A549 (cell line): ENCODE measurements around the gene UGT1A9. TPM values are rescaled to one million over a fixed set of nuclear protein-coding genes. Genes with fewer than 3 reads are reported as not detected.
A peak's percentile ranks its signal among the peaks of the same experiment; 100 is the strongest.

ENCODE experiments used
- ATAC-seq, 2 experiments: fragments of 200-7000 bp in 1 of 2; fragments of >200 bp in 1 of 2; cut with Nextera tagmentation in 1 of 2; cut with Tn5 transposase in 1 of 2; 3 replicates each; pipeline versions ENCODE4 v1.8.0 to v1.9.1; 2018 to 2020; ENCODE audit warnings: mild to moderate bottlenecking in 1 of 2, moderate library complexity in 1 of 2
- CTCF ChIA-PET: fragments of 300-600 bp; sonication (Branson Sonifier 250); formaldehyde crosslinking; extraction: SDS; loops from one replicate; lab custom pipeline; 2021; ENCODE audit warnings: antibody characterized with exemption, inconsistent platforms; lab: Yijun Ruan, JAX
- POLR2A ChIA-PET: fragments of 350-600 bp; formaldehyde crosslinking; extraction: SDS; loops from one replicate; lab custom pipeline; 2021; ENCODE audit warnings: antibody characterized with exemption, inconsistent platforms; lab: Yijun Ruan, JAX
- DNase-seq, 2 experiments: peaks; one replicate each; pipeline versions ENCODE4 v3.0.0 to v3.0.0-alpha.2; 2011 to 2016; ENCODE audit warnings: low read depth in 1 of 2, low spot score in 1 of 2
- FAIRE-seq: peaks from 2 replicates; lab custom pipeline; 2011; peaks lifted over from hg19 to GRCh38; lab: Jason Lieb, UNC
- H3K27ac ChIP-seq, 2 experiments: fragments of >200 bp; sonication (Bioruptor Twin); formaldehyde crosslinking; 3 replicates each; pipeline ENCODE4 v1.5.1; 2016 to 2017
- H3K4me1 ChIP-seq: fragments of >200 bp; sonication (Bioruptor Twin); formaldehyde crosslinking; 3 replicates; pipeline ENCODE4 v1.6.1; 2016
- H3K4me2 ChIP-seq: fragments of >200 bp; sonication (Bioruptor Twin); formaldehyde crosslinking; 3 replicates; pipeline ENCODE4 v1.6.1; 2016
- H3K4me3 ChIP-seq: fragments of >200 bp; sonication (Bioruptor Twin); formaldehyde crosslinking; 3 replicates; pipeline ENCODE4 v1.5.1; 2016
- H3K9me3 ChIP-seq: fragments of >200 bp; sonication (Bioruptor Twin); formaldehyde crosslinking; 3 replicates; pipeline ENCODE4 v1.6.1; 2016
- CHD4 ChIP-seq: fragments of 200-600 bp; sonication (generic); IDR thresholded peaks from 2 replicates; pipeline ENCODE4 v1.6.1; 2016; ENCODE audit warnings: antibody characterized with exemption, mild to moderate bottlenecking, borderline replicate concordance
- E2F6 ChIP-seq: IDR thresholded peaks from 2 replicates; pipeline ENCODE4 v1.6.1; 2012; ENCODE audit warnings: low read depth, borderline replicate concordance
- EHMT2 ChIP-seq: fragments of 200-600 bp; sonication (generic); IDR thresholded peaks from 2 replicates; pipeline ENCODE4 v1.6.1; 2016; ENCODE audit warnings: antibody characterized with exemption, low read depth, mild to moderate bottlenecking, moderate library complexity
- ELK1 ChIP-seq: fragments of 150-350 bp; IDR thresholded peaks from 2 replicates; pipeline ENCODE4 v1.6.1; 2014; ENCODE audit warnings: low read depth, mild to moderate bottlenecking, low read length
- ESRRA ChIP-seq: fragments of 150-350 bp; IDR thresholded peaks from 2 replicates; pipeline ENCODE4 v1.6.1; 2014; ENCODE audit warnings: mild to moderate bottlenecking, low read length, borderline replicate concordance
- FOXS1 ChIP-seq: fragments of 250-450 bp; sonication (Bioruptor Pico); IDR thresholded peaks from 2 replicates; pipeline ENCODE4 v1.5.0; 2020; ENCODE audit warnings: mild to moderate bottlenecking, moderate library complexity
- HDAC2 ChIP-seq: fragments of 200-600 bp; sonication (generic); IDR thresholded peaks from 2 replicates; pipeline ENCODE4 v1.6.1; 2016
- HEYL ChIP-seq: fragments of 250-450 bp; sonication (Bioruptor Pico); IDR thresholded peaks from 2 replicates; pipeline ENCODE4 v1.8.0; 2021; ENCODE audit warnings: mild to moderate bottlenecking, moderate library complexity
- HMGXB4 ChIP-seq: fragments of 250-450 bp; sonication (Bioruptor Pico); IDR thresholded peaks from 2 replicates; pipeline ENCODE4 v1.5.0; 2021; ENCODE audit warnings: mild to moderate bottlenecking, moderate library complexity, borderline replicate concordance
- HOXA7 ChIP-seq: fragments of 250-450 bp; sonication (Bioruptor Pico); IDR thresholded peaks from 2 replicates; pipeline ENCODE4 v1.5.0; 2020; ENCODE audit warnings: mild to moderate bottlenecking, moderate library complexity
- JUN ChIP-seq, 2 experiments: fragments of >200 bp; sonication (Bioruptor Twin); formaldehyde crosslinking; IDR thresholded peaks; 2 replicates in 1 of 2; 3 replicates in 1 of 2; pipeline ENCODE4 v1.6.1; 2016 to 2017
- KDM1A ChIP-seq: fragments of 200-600 bp; sonication (generic); IDR thresholded peaks from 2 replicates; pipeline ENCODE4 v1.6.1; 2016; ENCODE audit warnings: low read depth, mild to moderate bottlenecking
- MYC ChIP-seq: IDR thresholded peaks from 2 replicates; pipeline ENCODE4 v1.6.1; 2012; ENCODE audit warnings: mild to moderate bottlenecking, inconsistent platforms, low read length, improper control_type of control experiment, borderline replicate concordance
- NPAS2 ChIP-seq: fragments of 250-450 bp; sonication (Bioruptor Pico); IDR thresholded peaks from 2 replicates; pipeline ENCODE4 v1.8.0; 2022; ENCODE audit warnings: mild to moderate bottlenecking, moderate library complexity, borderline replicate concordance
- PBX3 ChIP-seq: IDR thresholded peaks from 2 replicates; pipeline ENCODE4 v1.6.1; 2012
- RNF2 ChIP-seq: fragments of 200-600 bp; sonication (generic); IDR thresholded peaks from 2 replicates; pipeline ENCODE4 v1.6.1; 2016; ENCODE audit warnings: low read depth, mild to moderate bottlenecking, antibody characterized with exemption, moderate library complexity, borderline replicate concordance
- SREBF2 ChIP-seq: fragments of 450-650 bp; IDR thresholded peaks from 2 replicates; pipeline ENCODE4 v1.6.1; 2014; ENCODE audit warnings: mild to moderate bottlenecking, moderate library complexity
- USF2 ChIP-seq: fragments of 450-650 bp; IDR thresholded peaks from 2 replicates; pipeline ENCODE4 v1.6.1; 2014; ENCODE audit warnings: antibody characterized with exemption
- ZNF302 ChIP-seq: fragments of 250-450 bp; sonication (Bioruptor Pico); IDR thresholded peaks from 2 replicates; pipeline ENCODE4 v1.9.0; 2021; ENCODE audit warnings: inconsistent platforms, mild to moderate bottlenecking, moderate library complexity
- ZSCAN20 ChIP-seq: fragments of 250-450 bp; sonication (Bioruptor Pico); IDR thresholded peaks from 2 replicates; pipeline ENCODE4 v1.8.0; 2022; ENCODE audit warnings: mild to moderate bottlenecking, moderate library complexity
- WGBS: methylation state at CpG from one replicate; pipeline ENCODE4 v1.1.6; 2017; ENCODE audit errors: missing lambda C conversion rate; 5-methylcytosine and 5-hydroxymethylcytosine counted together
- polyA plus RNA-seq, 4 experiments: library from polyadenylated mRNA; depleted of rRNA in 3 of 4; stranded (reverse); fragments of >200 nt; fragmentation: RNase III in 1 of 4; extraction: RNeasy Plus Mini Kit Qiagen cat#74134 plus additional on column Dnase treatment in 1 of 4; gene quantifications; 2 replicates in 3 of 4; 3 replicates in 1 of 4; pipeline ENCODE4 v1.2.3, GENCODE V29; 2011 to 2017

Gene UGT1A9
- polyA plus RNA-seq, 2 of the 4 experiments (the other 2 are of a cell fraction) = 11.0 to 13.1 TPM

- FAIRE-seq (no peak), ATAC-seq (no peak), DNase-seq (no peak)
- Histone ChIP-seq H3K4me3 (no peak overlapping the region), H3K4me1 (peaks cover 19% of the 10 kb centered on the region), H3K4me2 (no peak overlapping the region), H3K27ac (peak overlapping the region in 1 of 2 experiments; percentile 28; a peak in 3 of 6 replicates), H3K9me3 (no peaks in the 10 kb centered on the region)
- ChIA-PET CTCF (interaction anchor here (0.7 to 1.3 kb wide), 3 partner anchors 19 to 370 kb away, joined by 3 to 5 read pairs (median 3); no protein-coding TSS in a partner anchor), POLR2A (no interaction called here)
- no peak for TF ChIP-seq HDAC2
- TF ChIP-seq FOXS1 (CRISPR knock-in tag) = no peak
- TF ChIP-seq SREBF2 = no peak
- TF ChIP-seq HEYL (CRISPR knock-in tag) = no peak
- TF ChIP-seq ZSCAN20 = no peak
- no peak for TF ChIP-seq KDM1A
- TF ChIP-seq HOXA7 (CRISPR knock-in tag) = no peak
- no peak for TF ChIP-seq RNF2
- TF ChIP-seq MYC = no peak
- TF ChIP-seq ELK1 = no peak
- TF ChIP-seq NPAS2 = no peak
- TF ChIP-seq ESRRA = no peak
- no peak for TF ChIP-seq ZNF302 (CRISPR knock-in tag)
- no peak for TF ChIP-seq EHMT2
- TF ChIP-seq PBX3 = no peak
- no peak for TF ChIP-seq E2F6
- TF ChIP-seq CHD4 = no peak
- no peak for TF ChIP-seq JUN (IDR thresholded peaks at IDR 0.05)
- WGBS = 91% methylated on average over 3 of the region's 3 CpGs
Observed at GRCh38 chr2:233813236-233814055, 141.7 kb downstream of the UGT1A9 start.

GRCh38 chr2:233814056-233814835 lies 142.5 kb downstream of the UGT1A9 start:
- peaks cover 19% of the 10 kb centered on the region for H3K4me1 ChIP-seq
- TF ChIP-seq HMGXB4 (CRISPR knock-in tag) = no peak
- peak; percentile 72 for TF ChIP-seq USF2
- no peak for TF ChIP-seq HDAC2
- TF ChIP-seq, all 56 proteins: peak for 1
- H3K27ac ChIP-seq = peak overlapping the region in 1 of 2 experiments; percentile 31; a peak in 3 of 6 replicates
- ATAC-seq (peak; percentile 43 to 78; a peak in 4 of 6 replicates), DNase-seq (peak; percentile 44 to 52), FAIRE-seq (no peak)
- no peak overlapping the region for H3K4me2 ChIP-seq
- ChIA-PET CTCF (interaction anchor here (0.7 to 1.0 kb wide), 3 partner anchors 18 to 371 kb away, joined by 3 to 4 read pairs (median 3); no protein-coding TSS in a partner anchor), POLR2A (no interaction called here)
- 100% methylated on average over 2 of the region's 2 CpGs for WGBS
- H3K9me3 ChIP-seq = no peaks in the 10 kb centered on the region
- H3K4me3 ChIP-seq = no peak overlapping the region
